ENCODE results near the gene RNF40. TPM values are rescaled to one million over a fixed set of nuclear protein-coding genes. Genes with fewer than 3 reads are reported as not detected.
A peak's percentile ranks its signal among the peaks of the same experiment; 100 is the strongest.

RNF40 gene
- total RNA-seq, 6 experiments from 2014 or later, result 98.2 to 120 (median 104) TPM

- H3K27me3 Mint-ChIP-seq (ENCODE audit: insufficient read depth), result no peaks in the 10 kb centered on the region; the same call in 1 of the 2 replicates
- H3K4me1 Mint-ChIP-seq (ENCODE audit: low read depth), result peaks cover 25% of the 10 kb centered on the region
- peak; percentile 79 for DNase-seq
- H3K27ac Mint-ChIP-seq, result peak overlapping the region; percentile 83
- no peaks in the 10 kb centered on the region for H3K9me3 Mint-ChIP-seq
- H3K4me3 Mint-ChIP-seq, result peak overlapping the region; percentile 92
- peak; percentile 31 for TF ChIP-seq CTCF (IDR thresholded peaks at IDR 0.05)
- peaks cover 8% of the 10 kb centered on the region; the same call in 1 of the 2 replicates for H3K36me3 Mint-ChIP-seq (ENCODE audit: low read depth)
These were observed 24.2 kb downstream of the RNF40 start for GRCh38 chr16:30786115-30786935.

- Mint-ChIP-seq H3K4me3 (peak within 1 kb of the TSS; percentile 92), H3K27me3 (ENCODE audit: insufficient read depth) (no peaks in the 10 kb centered on the region), H3K27ac (peak within 1 kb of the TSS; percentile 91), H3K36me3 (ENCODE audit: low read depth) (peaks cover 8% of the 10 kb centered on the region; the same call in 1 of the 2 replicates), H3K9me3 (no peaks in the 10 kb centered on the region), H3K4me1 (ENCODE audit: low read depth) (peaks cover 25% of the 10 kb centered on the region)
- no peak for TF ChIP-seq CTCF (IDR thresholded peaks at IDR 0.05)
- DNase-seq, result peak; percentile 37
These were observed 25.0 kb downstream of the RNF40 start, which contains the start of gene ZNF629 for GRCh38 chr16:30786936-30787612. ZNF629 (minus strand) TSS chr16:30787205; CDS start chr16:30784482, 2,723 bp downstream.

DNA sequence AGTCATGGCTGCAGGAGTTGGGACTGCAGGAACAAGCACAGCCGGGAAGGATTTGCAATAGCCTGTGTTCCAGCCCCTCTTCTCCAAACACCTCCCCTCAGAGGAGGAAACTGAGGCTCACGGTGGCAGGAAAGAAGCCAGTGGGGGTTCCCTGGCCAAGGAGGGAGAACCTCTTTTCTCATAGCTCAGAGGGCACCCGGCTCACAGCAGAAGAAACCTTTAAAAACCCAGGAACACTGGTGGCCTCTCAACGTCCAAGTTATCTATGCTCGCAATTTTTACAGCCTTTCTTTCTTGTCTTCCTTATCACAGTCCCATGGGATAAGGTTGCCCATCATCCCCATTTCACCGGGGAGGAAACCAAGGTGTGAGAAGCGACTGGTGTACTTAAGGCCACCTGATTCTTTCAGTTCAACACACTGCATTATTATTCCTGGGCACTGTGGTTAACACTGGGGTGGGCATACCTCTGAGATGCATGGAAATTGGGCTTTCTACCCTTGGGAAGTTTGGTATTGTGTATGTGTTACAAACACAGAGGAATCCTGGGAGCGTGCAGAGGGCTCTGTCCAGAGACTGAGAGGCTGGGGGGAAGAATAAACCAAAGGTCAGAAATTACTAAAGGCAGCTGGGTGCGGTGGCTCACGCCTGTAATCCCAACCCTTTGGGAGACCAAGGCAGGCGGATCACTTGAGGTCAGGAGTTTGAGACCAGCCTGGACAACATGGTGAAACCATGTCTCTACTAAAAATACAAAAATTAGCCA is 25.7 kb downstream of the RNF40 start:
- Mint-ChIP-seq H3K9me3 (no peaks in the 10 kb centered on the region), H3K4me3 (peak overlapping the region; percentile 90), H3K36me3 (ENCODE audit: low read depth) (peaks cover 8% of the 10 kb centered on the region; the same call in 1 of the 2 replicates), H3K27me3 (ENCODE audit: insufficient read depth) (peaks cover 3% of the 10 kb centered on the region; the same call in 1 of the 2 replicates), H3K4me1 (ENCODE audit: low read depth) (peaks cover 25% of the 10 kb centered on the region), H3K27ac (peak overlapping the region; percentile 91)
- DNase-seq, result no peak
- TF ChIP-seq CTCF (IDR thresholded peaks at IDR 0.05), result no peak

DNA sequence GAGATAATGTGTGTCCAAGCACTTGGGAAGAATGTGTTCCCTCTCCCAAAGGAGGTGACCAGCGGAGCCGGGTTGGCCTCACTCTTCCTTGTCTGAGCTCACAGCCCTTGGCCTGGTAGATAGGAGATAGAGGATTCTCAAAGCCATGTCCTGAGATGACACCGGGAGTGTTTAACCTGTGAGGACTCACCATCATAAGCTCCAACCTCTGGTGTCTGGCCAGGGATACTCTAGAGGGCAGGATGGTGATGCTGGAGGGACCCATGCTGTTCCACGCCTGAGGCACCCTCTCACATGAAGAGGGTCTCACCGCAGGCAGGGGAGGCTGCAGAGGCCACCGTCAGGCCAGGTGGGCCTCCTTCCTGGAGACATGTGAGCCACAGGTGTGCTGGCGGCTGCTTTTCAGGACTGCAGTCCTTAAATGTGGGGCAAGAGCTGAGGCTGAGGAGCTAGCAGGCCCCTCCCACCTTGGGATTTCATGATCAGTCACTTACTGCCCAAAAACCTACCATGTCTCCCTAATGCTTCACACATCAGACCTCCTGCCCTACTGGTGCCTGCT is 31.5 kb downstream of the RNF40 start:
- H3K27ac Mint-ChIP-seq, result no peak overlapping the region
- H3K4me1 Mint-ChIP-seq (ENCODE audit: low read depth), result peaks cover 6% of the 10 kb centered on the region; the same call in 1 of the 2 replicates
- H3K4me3 Mint-ChIP-seq, result no peak overlapping the region
- TF ChIP-seq CTCF (IDR thresholded peaks at IDR 0.05), result no peak
- H3K27me3 Mint-ChIP-seq (ENCODE audit: insufficient read depth), result peaks cover 11% of the 10 kb centered on the region; the same call in 1 of the 2 replicates
- no peaks in the 10 kb centered on the region for H3K9me3 Mint-ChIP-seq
- no peak for DNase-seq
- no peaks in the 10 kb centered on the region for H3K36me3 Mint-ChIP-seq (ENCODE audit: low read depth)

GRCh38 chr16:30794634-30795033 is 32.5 kb downstream of the RNF40 start:
- no peak overlapping the region for H3K27ac Mint-ChIP-seq
- TF ChIP-seq CTCF (IDR thresholded peaks at IDR 0.05), result no peak
- no peak overlapping the region for H3K4me3 Mint-ChIP-seq
- peaks cover 11% of the 10 kb centered on the region; the same call in 1 of the 2 replicates for H3K27me3 Mint-ChIP-seq (ENCODE audit: insufficient read depth)
- DNase-seq, result no peak
- H3K36me3 Mint-ChIP-seq (ENCODE audit: low read depth), result no peaks in the 10 kb centered on the region
- no peaks in the 10 kb centered on the region for H3K9me3 Mint-ChIP-seq
- H3K4me1 Mint-ChIP-seq (ENCODE audit: low read depth), result peaks cover 6% of the 10 kb centered on the region; the same call in 1 of the 2 replicates
